PC-3 (cell line): ENCODE data around the gene UBASH3B. TPM values are rescaled to one million over a fixed set of nuclear protein-coding genes. Genes with fewer than 3 reads are reported as not detected.

Source experiments
- ATAC-seq: fragments of 200-7000 bp; cut with Tn5 transposase; 2 replicates; pipeline ENCODE4 v1.9.1; 2020; ENCODE audit warnings: mild to moderate bottlenecking, moderate library complexity
- BruUV-seq: library from RNA; stranded (reverse); fragments of 400-500 nt; replicated peaks from 2 replicates; lab custom pipeline; 2021; lab: Mats Ljungman, UMichigan
- CTCF ChIA-PET: fragments of 300-600 bp; sonication (Branson Sonifier 250); formaldehyde crosslinking; loops from one replicate; lab custom pipeline; 2022; ENCODE audit warnings: antibody characterized with exemption; lab: Charles Lee
- POLR2A ChIA-PET: fragments of 300-600 bp; sonication (Branson Sonifier 250); formaldehyde crosslinking; loops from one replicate; lab custom pipeline; 2022; ENCODE audit warnings: antibody characterized with exemption; ENCODE audit not compliant: unreplicated experiment; lab: Charles Lee
- DNase-seq: peaks from one replicate; pipeline ENCODE4 v3.0.0-alpha.2; 2015
- H2AFZ ChIP-seq: fragments of 300-600 bp; sonication (generic); 2 replicates; pipeline ENCODE4 v1.6.0; 2016; ENCODE audit warnings: antibody characterized with exemption, low read length
- H3F3A ChIP-seq: fragments of 300-600 bp; sonication (generic); one replicate; pipeline ENCODE4 v1.6.0; 2017; ENCODE audit warnings: antibody characterized with exemption, low read length, control low read depth, mild to moderate bottlenecking; ENCODE audit not compliant: unreplicated experiment
- H3K27ac ChIP-seq: fragments of 300-600 bp; sonication (generic); 2 replicates; pipeline ENCODE4 v1.5.1; 2016; ENCODE audit warnings: mild to moderate bottlenecking, low read length
- H3K27me3 ChIP-seq: fragments of 300-600 bp; sonication (generic); 2 replicates; pipeline ENCODE4 v1.6.1; 2016; ENCODE audit warnings: low read length, mixed read lengths
- H3K36me3 ChIP-seq: fragments of 300-600 bp; sonication (generic); 2 replicates; pipeline ENCODE4 v1.6.1; 2016; ENCODE audit warnings: low read depth, mixed run types, low read length, mixed read lengths
- H3K4me1 ChIP-seq: fragments of 300-600 bp; sonication (generic); 2 replicates; pipeline ENCODE4 v1.5.1; 2016; ENCODE audit warnings: low read length; ENCODE audit not compliant: insufficient read depth
- H3K4me2 ChIP-seq: fragments of 300-600 bp; sonication (generic); 2 replicates; pipeline ENCODE4 v1.6.0; 2016; ENCODE audit warnings: low read length
- H3K4me3 ChIP-seq: fragments of 300-600 bp; sonication (generic); 2 replicates; pipeline ENCODE4 v1.5.1; 2016; ENCODE audit warnings: mild to moderate bottlenecking, low read length, mixed read lengths
- H3K79me2 ChIP-seq: fragments of 300-600 bp; sonication (generic); 2 replicates; pipeline ENCODE4 v1.6.1; 2017; ENCODE audit warnings: low read length, mixed read lengths
- H3K9ac ChIP-seq: fragments of 300-600 bp; sonication (generic); 2 replicates; pipeline ENCODE4 v1.6.0; 2016; ENCODE audit warnings: mild to moderate bottlenecking, low read length
- H3K9me2 ChIP-seq: fragments of 300-600 bp; sonication (generic); replicated peaks from 2 replicates; pipeline ENCODE4 v1.6.1; 2016; ENCODE audit warnings: mixed run types, low read length, mixed read lengths
- H3K9me3 ChIP-seq: fragments of 300-600 bp; sonication (generic); 2 replicates; pipeline ENCODE4 v1.6.1; 2016; ENCODE audit warnings: low read length, mixed read lengths
- H4K20me1 ChIP-seq: fragments of 300-600 bp; sonication (generic); 2 replicates; pipeline ENCODE4 v1.6.1; 2016; ENCODE audit warnings: low read length, mixed read lengths
- EZH2 ChIP-seq: fragments of 300-600 bp; sonication (generic); IDR thresholded peaks from one replicate; pipeline ENCODE4 v1.6.1; 2017; ENCODE audit warnings: antibody characterized with exemption, mild to moderate bottlenecking, low read length; ENCODE audit not compliant: unreplicated experiment
- EZH2phosphoT487 ChIP-seq: fragments of 300-600 bp; sonication (generic); IDR thresholded peaks from 2 replicates; pipeline ENCODE4 v1.6.1; 2018; ENCODE audit warnings: mild to moderate bottlenecking, antibody characterized with exemption, low read length, borderline replicate concordance
- intact Hi-C: fragments of 100-400 bp; cut with micrococcal nuclease; formaldehyde crosslinking; loops from 2 replicates; pipeline ENCODE4 v1.9.0; 2023
- total RNA-seq: library from RNA; depleted of rRNA; stranded (reverse); fragments of >200 nt; gene quantifications from 2 replicates; pipeline ENCODE4 v1.2.3, GENCODE V29; 2014
- TF ChIP-seq, protein P1 (sequence below): fragments of 300-600 bp; sonication (generic); conservative IDR thresholded peaks from 2 replicates; pipeline ENCODE4 v1.5.1; 2017; ENCODE audit warnings: antibody characterized with exemption, low read depth, mild to moderate bottlenecking, low read length

Gene UBASH3B
- total RNA-seq, 1 experiment from 2014 or later, result 178 TPM

DNA sequence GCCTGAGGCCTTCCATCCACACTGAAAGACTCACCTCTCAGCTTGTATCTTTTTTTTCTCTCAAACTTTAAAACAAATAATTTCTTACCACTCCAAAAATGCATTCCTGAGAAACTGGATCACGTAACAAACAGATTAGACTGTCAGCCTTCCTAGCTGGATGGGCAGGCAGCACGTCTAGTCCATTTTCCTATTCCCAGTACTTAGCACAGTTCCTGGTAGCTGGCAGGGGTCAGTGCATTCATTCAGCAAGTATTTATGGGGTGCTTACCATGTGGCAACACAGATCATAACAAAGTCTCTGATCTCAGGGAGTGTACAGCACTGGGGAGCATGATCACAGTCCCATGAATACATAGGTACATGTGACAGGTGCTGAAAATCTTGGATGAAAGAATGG is 89.6 kb downstream of the UBASH3B start:
- Histone ChIP-seq H3K4me1 (peaks cover 14% of the 10 kb centered on the region), H3K4me2 (no peak overlapping the region), H3F3A (no peaks in the 10 kb centered on the region), H4K20me1 (no peaks in the 10 kb centered on the region), H3K9ac (no peak overlapping the region), H3K36me3 (no peaks in the 10 kb centered on the region), H3K27me3 (no peaks in the 10 kb centered on the region), H3K27ac (no peak overlapping the region), H3K9me3 (no peaks in the 10 kb centered on the region), H3K9me2 (no peaks in the 10 kb centered on the region), H3K4me3 (no peak overlapping the region), H3K79me2 (0 out of 2 replicates have a peak, but pooled peaks cover 6% of the 10 kb centered on the region), H2AFZ (no peak overlapping the region)
- ATAC-seq, result no peak
- CTCF ChIA-PET, result interaction anchor here (0.5 kb wide), 1 partner anchor 83 kb away, joined by 6 read pairs; no protein-coding TSS in a partner anchor
- POLR2A ChIA-PET, result no interaction called here
- DNase-seq, result no peak
- intact Hi-C loops, result no loop called here
- TF ChIP-seq EZH2 (no peak), EZH2phosphoT487 (no peak)
- TF ChIP-seq, protein P1, sequence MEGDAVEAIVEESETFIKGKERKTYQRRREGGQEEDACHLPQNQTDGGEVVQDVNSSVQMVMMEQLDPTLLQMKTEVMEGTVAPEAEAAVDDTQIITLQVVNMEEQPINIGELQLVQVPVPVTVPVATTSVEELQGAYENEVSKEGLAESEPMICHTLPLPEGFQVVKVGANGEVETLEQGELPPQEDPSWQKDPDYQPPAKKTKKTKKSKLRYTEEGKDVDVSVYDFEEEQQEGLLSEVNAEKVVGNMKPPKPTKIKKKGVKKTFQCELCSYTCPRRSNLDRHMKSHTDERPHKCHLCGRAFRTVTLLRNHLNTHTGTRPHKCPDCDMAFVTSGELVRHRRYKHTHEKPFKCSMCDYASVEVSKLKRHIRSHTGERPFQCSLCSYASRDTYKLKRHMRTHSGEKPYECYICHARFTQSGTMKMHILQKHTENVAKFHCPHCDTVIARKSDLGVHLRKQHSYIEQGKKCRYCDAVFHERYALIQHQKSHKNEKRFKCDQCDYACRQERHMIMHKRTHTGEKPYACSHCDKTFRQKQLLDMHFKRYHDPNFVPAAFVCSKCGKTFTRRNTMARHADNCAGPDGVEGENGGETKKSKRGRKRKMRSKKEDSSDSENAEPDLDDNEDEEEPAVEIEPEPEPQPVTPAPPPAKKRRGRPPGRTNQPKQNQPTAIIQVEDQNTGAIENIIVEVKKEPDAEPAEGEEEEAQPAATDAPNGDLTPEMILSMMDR, result no peak
- no TSS peak for BruUV-seq

DNA sequence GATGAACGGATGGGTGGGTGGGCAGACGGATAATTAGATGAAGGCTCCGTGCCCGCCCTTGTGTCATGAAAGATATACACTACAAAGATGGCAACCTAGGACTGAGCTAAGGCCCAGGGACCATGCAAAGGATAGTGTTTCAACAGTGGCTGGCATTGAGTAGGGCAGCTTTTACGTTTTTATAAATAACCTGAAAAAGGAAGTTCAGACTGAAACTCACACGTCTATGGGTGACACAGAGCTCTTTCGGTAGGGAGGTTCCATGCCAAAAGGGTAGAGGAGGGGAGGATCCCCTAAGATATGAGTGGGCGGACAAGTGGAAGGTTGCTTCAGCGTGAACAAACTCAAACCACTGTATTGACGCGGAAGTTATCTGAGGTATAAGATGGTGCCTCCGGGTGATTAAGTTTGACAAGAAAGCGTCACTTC is 90.5 kb downstream of the UBASH3B start:
- CTCF ChIA-PET, result no interaction called here
- no peaks in the 10 kb centered on the region for H4K20me1 ChIP-seq
- H3K36me3 ChIP-seq, result no peaks in the 10 kb centered on the region
- no peaks in the 10 kb centered on the region for H3K9me3 ChIP-seq
- H2AFZ ChIP-seq, result no peak overlapping the region
- DNase-seq, result no peak
- peaks cover 14% of the 10 kb centered on the region for H3K4me1 ChIP-seq
- 0 out of 2 replicates have a peak, but pooled peaks cover 6% of the 10 kb centered on the region for H3K79me2 ChIP-seq
- ATAC-seq, result no peak
- intact Hi-C loops, result no loop called here
- H3K4me3 ChIP-seq, result no peak overlapping the region
- no peak overlapping the region for H3K4me2 ChIP-seq
- no peak overlapping the region for H3K27ac ChIP-seq
- BruUV-seq, result no TSS peak
- no peaks in the 10 kb centered on the region for H3K9me2 ChIP-seq
- H3F3A ChIP-seq, result no peaks in the 10 kb centered on the region
- no peaks in the 10 kb centered on the region for H3K27me3 ChIP-seq
- no peak for TF ChIP-seq EZH2
- POLR2A ChIA-PET, result no interaction called here
- no peak overlapping the region for H3K9ac ChIP-seq

DNA sequence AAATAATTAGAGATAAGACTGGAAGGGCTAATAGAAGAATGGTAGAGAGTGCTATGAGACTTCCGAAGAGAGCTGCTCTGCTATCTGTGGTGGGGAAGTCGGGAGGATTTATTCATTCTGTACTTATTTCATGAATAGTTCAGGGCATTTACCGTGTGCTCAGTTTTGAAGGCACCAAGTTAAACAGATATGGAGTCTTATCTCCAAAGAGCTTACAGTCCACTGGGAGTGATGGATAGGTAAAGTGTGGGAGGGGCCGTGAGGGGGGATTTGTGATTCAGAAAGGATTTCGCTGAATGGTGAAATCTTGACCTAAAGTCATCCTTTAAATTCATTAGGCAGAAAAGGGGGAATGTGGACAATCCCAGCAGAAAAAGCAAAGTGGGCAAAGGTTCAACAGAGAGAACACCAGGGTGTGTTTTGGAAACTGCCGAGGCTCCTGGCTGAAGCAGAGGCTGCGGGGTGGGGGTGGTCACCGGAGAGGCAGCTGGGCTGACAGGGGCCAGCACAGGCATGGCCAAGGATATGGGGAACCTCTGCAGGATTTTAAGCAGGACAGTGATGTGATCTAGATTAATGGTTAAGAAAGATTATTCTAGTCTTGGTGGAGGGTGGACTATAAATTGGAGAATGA is 91.2 kb downstream of the UBASH3B start:
- no peak for TF ChIP-seq EZH2phosphoT487
- TF ChIP-seq, protein P1, result no peak
- TF ChIP-seq EZH2, result no peak
- CTCF ChIA-PET, result no interaction called here
- ATAC-seq (no peak), DNase-seq (no peak)
- Histone ChIP-seq H3K27ac (no peak overlapping the region), H4K20me1 (no peaks in the 10 kb centered on the region), H3K4me1 (peaks cover 14% of the 10 kb centered on the region), H3K9me2 (no peaks in the 10 kb centered on the region), H3K4me3 (no peak overlapping the region), H3K9me3 (no peaks in the 10 kb centered on the region), H3K9ac (no peak overlapping the region), H2AFZ (no peak overlapping the region), H3K79me2 (0 out of 2 replicates have a peak, but pooled peaks cover 6% of the 10 kb centered on the region), H3K36me3 (no peaks in the 10 kb centered on the region), H3K4me2 (no peak overlapping the region), H3F3A (no peaks in the 10 kb centered on the region), H3K27me3 (no peaks in the 10 kb centered on the region)
- POLR2A ChIA-PET, result no interaction called here
- intact Hi-C loops, result no loop called here
- BruUV-seq, result no TSS peak
